OCI-LY3 (cell line): Measurements from ENCODE around the gene DENND4B.

ENCODE experiments used
- H2AFZ ChIP-seq: fragments of 200-600, 300-600 bp; shearing (Covaris generic); 2 replicates; pipeline ENCODE4 v1.6.0; 2014; ENCODE audit warnings: antibody characterized with exemption, low read depth, low read length
- H3K27ac ChIP-seq: fragments of 200-600, 300-600 bp; sonication (generic); 2 replicates; pipeline ENCODE4 v1.5.1; 2014; ENCODE audit warnings: mild to moderate bottlenecking, low read length, moderate library complexity, mixed read lengths
- H3K27me3 ChIP-seq: fragments of 200-600, 300-600 bp; sonication (generic); 2 replicates; pipeline ENCODE4 v1.6.1; 2014; ENCODE audit warnings: low read depth, low read length, mixed read lengths
- H3K36me3 ChIP-seq: fragments of 200-600, 300-600 bp; sonication (generic); replicated peaks from 2 replicates; pipeline ENCODE3; 2014; ENCODE audit warnings: low read depth, low read length, mixed read lengths
- H3K4me1 ChIP-seq: fragments of 300-600, 200-600 bp; sonication (generic); 2 replicates; pipeline ENCODE4 v1.6.1; 2014; ENCODE audit warnings: low read length, mixed read lengths
- H3K4me2 ChIP-seq: fragments of 200-600, 300-600 bp; sonication (generic); 2 replicates; pipeline ENCODE4 v1.6.1; 2014; ENCODE audit warnings: low read length, mixed read lengths
- H3K4me3 ChIP-seq: fragments of 300-600, 200-600 bp; sonication (generic); 2 replicates; pipeline ENCODE4 v1.5.1; 2014; ENCODE audit warnings: antibody characterized with exemption, mild to moderate bottlenecking, low read length, moderate library complexity
- H3K79me2 ChIP-seq: fragments of 300-600, 200-600 bp; shearing (Covaris generic); 2 replicates; pipeline ENCODE4 v1.6.1; 2014; ENCODE audit warnings: mild to moderate bottlenecking, low read length, mixed read lengths
- H3K9ac ChIP-seq: fragments of 300-600, 200-600 bp; shearing (Covaris generic); 2 replicates; pipeline ENCODE4 v1.6.0; 2014; ENCODE audit warnings: mild to moderate bottlenecking, low read length, moderate library complexity
- H3K9me3 ChIP-seq: fragments of 200-600, 300-600 bp; shearing (Covaris generic); 2 replicates; pipeline ENCODE4 v1.6.1; 2014; ENCODE audit warnings: low read length, mixed read lengths; ENCODE audit not compliant: insufficient read depth
- H4K20me1 ChIP-seq: fragments of 200-600, 300-600 bp; sonication (generic); 2 replicates; pipeline ENCODE4 v1.6.1; 2016; ENCODE audit warnings: low read length, mixed read lengths; ENCODE audit not compliant: insufficient read depth
- EZH2phosphoT487 ChIP-seq: fragments of 200-600 bp; shearing (Covaris generic); IDR thresholded peaks from 2 replicates; pipeline ENCODE4 v1.6.1; 2018; ENCODE audit warnings: antibody characterized with exemption, mixed run types, low read depth
- TF ChIP-seq, protein P1 (sequence below): fragments of 200-600, 300-600 bp; sonication (generic); IDR thresholded peaks from 2 replicates; pipeline ENCODE4 v1.5.1; 2014; ENCODE audit warnings: antibody characterized with exemption, low read length, low read depth

DENND4B gene

DNA sequence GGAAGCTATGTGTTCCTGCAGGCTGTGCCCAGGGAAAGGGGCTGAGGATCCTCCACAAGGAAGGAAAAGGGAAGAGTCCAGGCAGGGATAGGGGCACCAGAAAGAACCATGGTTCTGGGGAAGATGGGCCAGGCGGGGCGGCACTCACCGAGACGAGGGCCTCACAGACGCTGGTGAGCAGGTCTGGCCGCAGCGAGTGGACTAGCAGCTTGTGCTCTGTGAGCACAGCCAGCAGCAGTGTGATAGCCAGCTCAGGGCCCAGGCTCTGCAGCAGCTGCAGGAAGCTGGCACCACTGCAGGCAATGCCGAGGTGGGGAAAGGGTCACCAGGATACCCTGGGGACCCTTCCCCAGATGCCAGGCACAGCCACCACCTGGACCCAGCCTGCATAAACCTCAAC lies 5.8 kb downstream of the DENND4B start:
- Histone ChIP-seq H3K9me3 (no peaks in the 10 kb centered on the region), H4K20me1 (no peaks in the 10 kb centered on the region), H3K79me2 (peaks cover 32% of the 10 kb centered on the region), H2AFZ (no peak overlapping the region), H3K36me3 (peaks cover 76% of the 10 kb centered on the region), H3K4me3 (no peak overlapping the region), H3K9ac (no peak overlapping the region), H3K27ac (no peak overlapping the region), H3K4me2 (no peak overlapping the region), H3K27me3 (no peaks in the 10 kb centered on the region), H3K4me1 (peaks cover 18% of the 10 kb centered on the region)
- no peak for TF ChIP-seq EZH2phosphoT487
- TF ChIP-seq, protein P1, sequence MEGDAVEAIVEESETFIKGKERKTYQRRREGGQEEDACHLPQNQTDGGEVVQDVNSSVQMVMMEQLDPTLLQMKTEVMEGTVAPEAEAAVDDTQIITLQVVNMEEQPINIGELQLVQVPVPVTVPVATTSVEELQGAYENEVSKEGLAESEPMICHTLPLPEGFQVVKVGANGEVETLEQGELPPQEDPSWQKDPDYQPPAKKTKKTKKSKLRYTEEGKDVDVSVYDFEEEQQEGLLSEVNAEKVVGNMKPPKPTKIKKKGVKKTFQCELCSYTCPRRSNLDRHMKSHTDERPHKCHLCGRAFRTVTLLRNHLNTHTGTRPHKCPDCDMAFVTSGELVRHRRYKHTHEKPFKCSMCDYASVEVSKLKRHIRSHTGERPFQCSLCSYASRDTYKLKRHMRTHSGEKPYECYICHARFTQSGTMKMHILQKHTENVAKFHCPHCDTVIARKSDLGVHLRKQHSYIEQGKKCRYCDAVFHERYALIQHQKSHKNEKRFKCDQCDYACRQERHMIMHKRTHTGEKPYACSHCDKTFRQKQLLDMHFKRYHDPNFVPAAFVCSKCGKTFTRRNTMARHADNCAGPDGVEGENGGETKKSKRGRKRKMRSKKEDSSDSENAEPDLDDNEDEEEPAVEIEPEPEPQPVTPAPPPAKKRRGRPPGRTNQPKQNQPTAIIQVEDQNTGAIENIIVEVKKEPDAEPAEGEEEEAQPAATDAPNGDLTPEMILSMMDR: no peak

DNA sequence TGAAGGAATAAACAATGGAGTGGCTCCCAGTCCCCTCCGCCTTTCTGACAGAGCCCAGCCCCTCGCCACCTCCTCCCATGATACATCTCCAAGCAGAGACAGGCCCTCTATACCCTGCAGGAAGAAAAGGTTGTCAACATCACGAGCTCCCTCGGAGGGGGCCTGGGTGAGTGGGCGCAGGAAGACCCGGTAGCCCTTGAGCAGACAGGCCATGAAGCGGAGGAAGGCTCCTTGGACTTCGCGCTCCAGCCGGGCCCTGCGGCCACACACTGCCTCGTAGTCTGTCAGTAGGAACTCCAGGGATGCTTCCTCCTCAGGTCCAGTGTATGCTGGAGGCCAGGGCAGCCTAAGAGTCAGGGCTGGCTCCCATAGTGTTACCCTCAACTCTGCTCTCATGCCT lies 7.0 kb downstream of the DENND4B start:
- Histone ChIP-seq H3K4me1 (peaks cover 7% of the 10 kb centered on the region), H3K27ac (no peak overlapping the region), H3K4me2 (no peak overlapping the region)

DNA sequence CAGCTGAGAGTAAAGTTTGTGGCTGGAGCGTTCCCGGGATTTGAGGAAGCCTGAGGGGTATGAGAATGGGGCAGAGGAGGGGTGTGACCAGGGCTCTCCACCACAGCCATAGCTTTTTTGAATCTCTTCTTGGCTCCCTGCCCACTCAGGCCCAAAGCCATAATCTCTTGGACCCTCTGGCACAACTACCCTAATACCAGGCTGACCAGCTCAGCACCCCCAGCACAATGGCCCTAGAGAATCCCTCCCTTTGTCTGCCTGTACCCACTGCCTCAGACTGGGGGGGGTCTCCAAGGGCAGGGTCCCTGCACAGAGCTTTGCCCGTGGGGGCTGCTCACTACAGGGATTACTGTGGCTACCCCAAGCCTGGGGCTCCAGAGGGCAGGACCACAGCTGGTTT lies 7.5 kb downstream of the DENND4B start:
- Histone ChIP-seq H3K36me3 (peaks cover 82% of the 10 kb centered on the region), H3K79me2 (peaks cover 15% of the 10 kb centered on the region), H3K27me3 (no peaks in the 10 kb centered on the region), H3K27ac (no peak overlapping the region), H3K9me3 (no peaks in the 10 kb centered on the region), H3K4me2 (no peak overlapping the region), H2AFZ (no peak overlapping the region), H3K9ac (no peak overlapping the region), H3K4me1 (peaks cover 3% of the 10 kb centered on the region), H4K20me1 (no peaks in the 10 kb centered on the region; the same call in 1 of the 2 replicates), H3K4me3 (no peak overlapping the region)
- TF ChIP-seq, protein P1: no peak

More for the DNA sequence above, 7.0 kb downstream of the DENND4B start:
- H3K36me3 ChIP-seq: peaks cover 83% of the 10 kb centered on the region
- no peaks in the 10 kb centered on the region; the same call in 1 of the 2 replicates for H4K20me1 ChIP-seq
- no peak overlapping the region for H2AFZ ChIP-seq
- H3K79me2 ChIP-seq: peaks cover 20% of the 10 kb centered on the region
- no peak overlapping the region for H3K4me3 ChIP-seq
- TF ChIP-seq, protein P1: no peak
- no peak for TF ChIP-seq EZH2phosphoT487
- no peaks in the 10 kb centered on the region for H3K27me3 ChIP-seq
- no peaks in the 10 kb centered on the region for H3K9me3 ChIP-seq
- no peak overlapping the region for H3K9ac ChIP-seq

DNA sequence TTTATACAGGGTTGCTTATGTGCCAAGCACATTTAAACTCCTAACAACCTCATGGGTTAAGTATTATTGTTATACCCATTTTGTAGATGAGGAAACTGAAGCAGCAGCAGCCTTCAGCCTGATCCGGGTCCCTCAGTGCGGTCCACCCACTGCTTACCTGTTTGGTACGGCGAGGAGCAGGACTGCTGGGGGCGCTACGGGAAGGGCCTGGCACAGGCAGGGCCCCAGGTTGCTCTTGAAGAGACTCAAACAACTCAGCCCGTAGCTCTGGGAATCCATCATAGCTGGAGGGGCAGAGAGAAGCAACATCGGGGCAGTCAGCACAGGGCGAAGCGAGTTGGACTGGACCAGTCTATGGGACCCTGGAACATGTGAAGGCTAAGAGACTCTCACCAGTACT lies 9.2 kb downstream of the DENND4B start:
- TF ChIP-seq, protein P1: no peak
- TF ChIP-seq EZH2phosphoT487: no peak
- Histone ChIP-seq H2AFZ (no peak overlapping the region), H3K79me2 (peaks cover under 1% of the 10 kb centered on the region; the same call in 1 of the 2 replicates), H3K9ac (no peak overlapping the region), H3K9me3 (no peaks in the 10 kb centered on the region), H3K27me3 (no peaks in the 10 kb centered on the region), H3K27ac (no peak overlapping the region), H3K4me2 (no peak overlapping the region), H3K36me3 (peaks cover 85% of the 10 kb centered on the region), H3K4me1 (no peaks in the 10 kb centered on the region), H3K4me3 (no peak overlapping the region), H4K20me1 (no peaks in the 10 kb centered on the region; the same call in 1 of the 2 replicates)
